Uterine smooth muscle cell (primary cell): ENCODE measurements around the gene SLC16A9. TPM values are rescaled to one million over a fixed set of nuclear protein-coding genes. Genes with fewer than 3 reads are reported as not detected.

Experiments used
- total RNA-seq: library from RNA; depleted of rRNA; stranded (reverse); fragments of >200 nt; gene quantifications from 2 replicates; pipeline ENCODE4 v1.2.3, GENCODE V29; 2014

The SLC16A9 gene, protein sequence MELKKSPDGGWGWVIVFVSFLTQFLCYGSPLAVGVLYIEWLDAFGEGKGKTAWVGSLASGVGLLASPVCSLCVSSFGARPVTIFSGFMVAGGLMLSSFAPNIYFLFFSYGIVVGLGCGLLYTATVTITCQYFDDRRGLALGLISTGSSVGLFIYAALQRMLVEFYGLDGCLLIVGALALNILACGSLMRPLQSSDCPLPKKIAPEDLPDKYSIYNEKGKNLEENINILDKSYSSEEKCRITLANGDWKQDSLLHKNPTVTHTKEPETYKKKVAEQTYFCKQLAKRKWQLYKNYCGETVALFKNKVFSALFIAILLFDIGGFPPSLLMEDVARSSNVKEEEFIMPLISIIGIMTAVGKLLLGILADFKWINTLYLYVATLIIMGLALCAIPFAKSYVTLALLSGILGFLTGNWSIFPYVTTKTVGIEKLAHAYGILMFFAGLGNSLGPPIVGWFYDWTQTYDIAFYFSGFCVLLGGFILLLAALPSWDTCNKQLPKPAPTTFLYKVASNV
- 1.1 and 1.2 TPM in 2 replicates for total RNA-seq

DNA sequence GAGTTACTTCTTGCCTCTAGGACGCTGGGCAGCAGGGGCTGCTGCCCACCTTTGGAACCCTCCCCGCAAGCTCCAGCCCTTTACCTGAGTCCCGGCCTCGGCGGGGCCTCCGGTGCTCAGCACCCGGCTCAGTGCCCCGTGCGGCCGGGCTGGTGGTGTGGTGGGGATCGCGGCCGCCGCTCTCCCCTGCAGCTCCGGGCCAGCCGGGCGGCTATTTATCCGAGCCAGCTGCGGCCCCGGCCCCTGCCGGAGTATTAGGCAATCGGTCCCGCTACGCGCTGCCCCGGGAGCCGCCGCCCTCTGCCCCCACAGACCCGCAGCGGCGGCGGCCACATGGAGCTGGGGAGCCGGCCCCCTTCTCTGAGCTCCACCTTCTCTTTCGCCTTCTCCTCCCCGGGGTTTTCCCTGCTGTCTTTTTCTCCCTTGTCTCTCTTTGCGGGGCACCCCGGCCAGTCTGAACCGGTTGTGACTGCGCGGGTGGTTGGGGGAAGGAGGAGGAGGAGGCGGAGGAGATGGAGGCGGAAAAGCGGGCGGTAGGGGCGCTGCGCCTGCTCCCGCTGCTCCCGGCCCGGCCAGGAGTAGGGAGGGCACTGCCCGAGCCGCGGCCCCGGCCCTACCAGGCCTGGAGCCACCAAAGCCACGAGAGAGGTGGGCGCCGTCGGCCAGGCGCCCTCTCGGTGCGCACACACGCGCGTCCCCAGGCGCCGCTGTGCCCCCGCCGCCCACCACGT is at the start of gene SLC16A9:
TSS of gene SLC16A9 (minus strand) at position 456 of the 731 bp plus-strand sequence. CDS start 25,559 bp downstream, outside the sequence.

DNA sequence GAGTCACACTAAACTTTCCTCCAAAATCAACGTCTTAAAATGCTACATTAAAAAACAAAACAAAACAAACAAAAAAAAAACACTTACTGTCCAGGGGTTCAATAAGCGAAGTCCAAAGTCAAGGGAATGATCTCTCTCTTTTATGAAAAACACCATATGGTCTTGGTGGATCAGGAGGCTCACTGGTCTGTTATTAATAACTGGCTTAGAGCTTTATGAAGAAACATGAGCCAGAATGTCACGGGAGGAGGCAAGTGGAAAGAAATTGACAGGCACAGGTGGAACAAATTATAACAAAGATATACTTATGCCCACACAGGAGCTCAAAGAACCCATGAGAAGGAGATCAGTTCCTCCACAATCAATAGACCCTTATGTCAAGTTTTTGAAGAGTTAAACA is 43.6 kb upstream of the SLC16A9 start, which contains the start of gene MRLN:
TSS of gene MRLN (minus strand) at position 189 of the 400 bp plus-strand sequence.

Other genes with a start within 250 kb of the SLC16A9 start
- gene MRLN, start 43.6 kb upstream of the SLC16A9 start, total RNA-seq = not detected in 2 replicates
- 28.4 and 37.1 TPM in 2 replicates for gene CCDC6, start 196.7 kb upstream of the SLC16A9 start, total RNA-seq